Measurements from ENCODE around the gene PATJ.
"Not testable (repeated sequence)": the region's sequence is repeated elsewhere in the genome, so short reads cannot be mapped to it uniquely, and the experiment has no call there.

The PATJ gene

DNA sequence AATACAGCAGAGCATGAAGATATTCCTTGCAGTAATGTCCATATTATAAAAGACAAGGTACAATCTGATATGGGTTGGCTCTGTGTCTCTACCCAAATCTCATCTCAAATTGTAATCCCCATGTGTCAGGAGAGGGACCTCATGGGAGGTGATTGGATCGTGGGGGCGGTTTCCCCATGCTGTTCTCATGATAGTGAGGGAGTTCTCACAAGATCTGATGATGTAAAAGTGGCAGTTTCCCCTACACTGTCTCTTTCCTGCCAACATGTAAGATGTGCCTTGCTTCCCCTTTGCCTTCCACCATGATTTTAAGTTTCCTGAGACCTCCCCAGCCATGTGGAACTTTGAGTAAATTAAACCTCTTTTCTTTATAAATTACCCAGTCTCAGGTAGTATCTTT is 152.0 kb downstream of the PATJ start:
- not testable (repeated sequence) for DNase-seq

DNA sequence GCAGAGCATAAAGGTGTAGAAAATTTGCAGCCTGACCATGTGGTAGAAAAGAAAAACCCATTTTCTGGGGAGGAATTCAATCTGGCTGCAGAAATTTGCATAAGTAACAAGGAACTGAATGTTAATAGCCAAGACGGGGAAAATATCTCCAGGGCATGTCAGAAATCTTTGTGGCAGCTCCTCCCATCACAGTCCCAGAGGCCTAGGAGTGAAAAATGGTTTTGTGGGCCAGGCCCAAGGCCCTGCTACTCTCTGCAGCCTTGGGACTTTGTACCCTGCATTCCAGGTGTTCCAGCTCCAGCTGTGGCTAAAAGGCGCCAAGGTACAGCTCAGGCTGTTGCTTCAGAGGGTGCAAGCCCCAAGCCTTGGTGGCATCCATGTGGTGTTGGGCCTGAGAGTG is 152.9 kb downstream of the PATJ start:
- no peak for DNase-seq

DNA sequence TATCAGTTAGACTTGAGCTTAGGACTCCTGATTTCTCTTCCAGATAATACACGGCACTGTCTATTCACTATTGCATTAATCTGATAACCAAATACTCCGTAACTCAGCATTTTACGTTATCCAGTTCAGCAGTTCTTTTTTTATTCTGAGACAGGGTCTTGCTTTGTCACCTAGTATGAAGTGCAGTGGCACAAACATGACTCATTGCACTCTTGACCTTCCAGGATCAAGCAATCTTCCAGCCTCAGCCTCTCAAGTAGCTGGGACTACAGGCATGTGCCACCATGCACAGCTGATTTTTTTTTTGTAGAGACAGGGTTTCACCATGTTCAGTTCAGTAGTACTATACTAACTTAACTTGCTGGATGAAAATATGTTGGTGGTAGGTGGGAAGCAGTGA is 156.4 kb downstream of the PATJ start:
- DNase-seq, result no peak

DNA sequence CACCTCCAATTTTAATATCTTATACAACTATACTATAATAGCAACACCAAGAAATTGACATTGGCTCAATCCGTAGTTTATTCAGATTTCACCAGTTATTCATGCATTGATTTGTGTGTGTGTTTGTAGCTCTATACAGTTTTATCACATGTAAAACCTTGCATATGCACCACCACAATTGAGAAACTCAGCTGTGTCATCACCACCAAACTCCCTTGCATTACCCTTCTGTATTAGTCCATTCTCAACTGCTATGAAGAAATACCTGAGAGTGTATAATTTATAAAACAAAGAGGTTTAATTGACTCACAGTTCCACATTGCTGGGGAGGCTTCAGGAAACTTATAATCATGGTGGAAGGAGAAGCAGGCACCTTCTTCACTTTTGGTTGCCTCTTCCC is 162.1 kb downstream of the PATJ start:
- no peak for DNase-seq

DNA sequence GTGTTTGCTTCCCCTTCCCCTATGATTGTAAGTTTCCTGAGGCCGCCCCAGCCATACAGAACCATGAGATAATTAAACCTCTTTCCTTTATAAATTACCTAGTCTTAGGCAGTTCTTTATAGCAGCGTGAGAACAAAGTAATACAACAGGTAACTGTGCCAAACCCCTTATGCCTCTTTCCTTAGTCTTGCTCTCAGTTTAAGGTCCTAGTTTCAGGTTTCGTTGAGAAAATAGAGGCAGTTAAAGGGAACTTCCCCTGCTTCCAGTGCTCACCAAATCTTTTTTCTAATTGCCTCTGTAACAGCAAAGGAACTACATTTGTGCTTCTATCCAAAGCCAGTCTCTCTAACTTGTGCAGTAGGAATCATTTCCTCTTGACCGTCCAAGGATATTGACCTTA is 164.8 kb downstream of the PATJ start:
- DNase-seq, result no peak

DNA sequence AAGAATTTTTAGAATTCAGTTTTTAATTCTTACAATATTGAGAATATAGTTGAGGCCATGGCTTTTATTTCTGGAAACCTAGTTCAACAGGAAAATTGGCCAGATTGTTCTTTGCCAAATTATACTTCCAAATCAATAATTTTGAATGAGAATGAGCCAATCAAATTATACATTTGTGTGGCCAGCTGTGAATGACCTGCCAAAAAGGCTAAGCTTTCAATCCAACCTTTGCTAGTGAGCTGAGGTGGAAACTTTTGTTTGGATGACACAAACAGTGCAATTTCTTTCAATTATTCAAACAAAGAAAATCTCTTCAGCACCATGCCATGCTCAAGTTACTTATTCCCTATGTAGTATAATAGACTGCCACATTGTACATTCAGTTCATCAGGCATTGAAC is 167.8 kb downstream of the PATJ start:
- no peak for DNase-seq

DNA sequence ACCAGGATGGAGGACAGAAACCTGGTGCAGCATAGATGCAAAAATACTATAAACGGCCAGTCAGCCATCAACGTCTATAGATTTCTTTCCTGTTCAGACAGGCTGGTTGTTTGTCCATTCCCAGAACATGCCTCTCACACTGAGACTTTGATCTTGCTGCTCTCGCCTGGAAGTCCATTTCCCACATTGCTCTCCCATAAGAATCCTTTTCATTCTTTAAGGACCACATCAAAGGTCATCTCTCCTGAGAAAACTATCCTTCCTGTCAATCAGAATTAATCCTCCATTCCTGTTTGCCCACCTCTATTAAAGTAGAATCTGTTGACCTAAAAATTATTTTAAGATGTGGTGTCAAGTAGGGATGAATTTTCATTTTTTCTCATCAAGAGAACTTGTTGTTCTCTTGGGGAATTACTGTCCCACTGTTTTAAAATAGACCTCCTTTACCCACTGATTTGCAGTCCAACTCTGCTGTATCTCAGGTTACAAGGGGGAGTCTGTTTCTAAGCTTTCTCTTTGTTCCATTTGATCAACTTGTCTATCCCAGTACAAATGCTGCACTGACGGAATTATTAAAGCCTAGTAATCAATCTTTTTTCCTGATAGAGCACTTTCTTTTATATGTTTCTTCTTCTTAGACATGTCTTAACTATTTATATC is 172.7 kb downstream of the PATJ start:
- no peak for DNase-seq

DNA sequence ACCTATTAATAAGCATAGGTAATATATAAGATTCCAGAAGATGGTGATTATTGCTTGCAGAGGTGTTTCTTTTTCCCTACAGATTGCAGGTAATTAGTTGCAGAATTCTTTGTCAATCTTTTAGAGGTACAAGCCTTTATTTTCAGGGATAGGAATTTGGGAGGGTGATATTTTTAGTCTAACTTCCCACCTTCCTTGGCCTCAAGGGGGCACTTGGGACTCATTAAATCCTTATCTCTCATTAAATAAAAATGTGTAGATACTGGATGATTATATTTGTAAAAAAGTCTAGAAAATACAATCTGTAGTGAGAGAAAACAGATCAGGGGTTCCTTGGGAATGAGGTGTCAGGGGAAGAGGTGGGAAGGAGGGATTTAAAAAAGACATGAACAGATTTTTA is 179.2 kb downstream of the PATJ start:
- no peak for DNase-seq

DNA sequence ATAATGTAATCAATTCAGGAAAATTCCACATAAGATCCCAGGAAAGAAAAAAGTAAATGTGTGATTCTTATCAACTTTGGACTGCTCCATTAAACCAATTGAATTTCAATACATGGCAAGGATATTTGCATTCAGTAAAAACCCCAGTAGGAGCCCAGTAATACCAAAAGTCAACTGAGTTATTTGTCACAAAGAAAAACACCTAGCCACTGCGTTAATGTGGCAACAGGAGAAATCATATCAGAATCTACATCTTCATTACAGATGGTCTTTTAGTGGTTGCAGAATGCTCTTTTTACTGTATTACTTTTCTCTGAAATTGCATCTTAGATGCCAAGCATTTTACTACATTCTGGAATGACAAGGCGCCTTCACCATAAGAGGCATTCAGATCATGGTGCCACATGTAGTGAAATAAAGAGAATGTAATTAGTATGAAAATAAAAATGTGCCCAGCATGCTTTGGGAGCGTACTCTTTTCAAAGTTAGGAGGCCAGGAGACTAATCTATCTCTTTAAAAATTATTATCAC is 180.7 kb downstream of the PATJ start:
- DNase-seq, result no peak

DNA sequence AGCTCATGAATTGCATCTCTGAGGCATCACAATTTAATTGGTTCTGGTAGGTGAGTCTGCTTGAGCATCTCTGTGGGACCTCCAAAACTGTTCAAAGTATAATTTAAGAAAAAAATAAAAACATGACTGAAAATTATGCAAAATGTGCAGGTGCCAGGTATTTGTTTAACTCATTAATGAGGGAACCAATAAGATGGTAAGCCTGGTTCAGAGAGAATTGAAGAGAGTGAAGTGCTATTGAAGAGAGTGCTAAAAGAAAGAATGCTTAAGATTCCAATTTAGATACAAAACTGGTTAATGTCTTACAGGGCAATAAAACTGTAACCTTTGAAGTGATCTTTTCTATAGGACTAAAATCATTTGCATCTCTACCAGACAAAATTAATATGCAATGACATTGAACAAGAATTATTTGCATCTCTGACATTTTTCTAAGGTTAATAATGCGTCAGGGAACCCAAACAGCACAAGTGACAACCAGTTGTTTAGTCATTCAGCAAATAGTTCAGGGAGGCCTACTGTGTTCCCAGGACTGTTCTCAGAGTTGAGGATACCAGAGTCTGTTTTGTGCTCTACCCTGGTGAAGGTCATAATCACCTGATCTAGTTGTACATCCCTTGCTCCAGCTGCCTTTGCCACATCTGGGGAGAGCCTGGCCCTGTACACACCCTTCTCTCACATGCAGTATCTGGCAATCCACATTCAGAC is 183.5 kb downstream of the PATJ start:
- no peak for DNase-seq

DNA sequence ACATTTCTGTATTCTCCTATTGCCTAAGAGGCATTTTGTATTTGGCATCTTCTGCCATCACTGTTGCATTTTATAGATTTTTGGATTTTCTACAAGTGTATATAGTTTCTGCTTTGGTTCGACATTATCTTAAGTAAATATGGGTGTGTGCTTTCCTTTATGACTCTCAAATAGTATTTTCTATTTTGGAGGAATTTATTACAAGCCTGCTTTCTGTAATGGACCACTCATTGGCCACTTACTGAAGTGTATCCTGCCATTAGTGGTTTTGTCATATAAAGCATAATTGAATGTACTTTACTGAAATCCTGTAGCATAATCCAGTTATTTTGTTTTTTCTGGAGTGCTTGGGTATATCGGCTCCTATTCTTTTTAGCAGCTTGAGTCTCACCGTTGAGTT is 184.3 kb downstream of the PATJ start:
- no peak for DNase-seq

DNA sequence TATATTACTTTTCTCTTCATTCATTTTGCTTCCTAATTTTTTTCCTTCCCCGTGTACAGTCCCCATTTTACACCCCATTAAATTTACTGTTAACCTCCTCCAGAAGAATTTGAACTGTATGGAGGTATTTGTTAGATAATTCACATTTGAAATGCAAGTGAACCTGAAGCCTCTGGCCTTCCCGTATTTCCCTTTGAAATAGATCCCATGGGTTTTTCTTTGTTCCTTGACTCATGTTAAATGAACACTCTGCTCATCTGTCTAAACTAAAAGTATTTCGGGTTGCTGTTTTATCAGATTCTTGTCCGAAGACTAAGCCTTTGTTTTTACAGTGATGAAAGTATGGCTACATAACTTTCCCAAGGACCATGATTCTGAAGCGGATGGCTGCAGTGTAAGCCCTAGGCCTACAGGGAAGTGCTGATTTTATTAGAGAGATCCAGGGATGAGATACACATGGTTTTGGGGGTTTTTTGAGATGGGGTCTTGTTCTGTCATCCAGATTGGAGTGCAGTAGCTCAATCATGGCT is 187.9 kb downstream of the PATJ start:
- no peak for DNase-seq

DNA sequence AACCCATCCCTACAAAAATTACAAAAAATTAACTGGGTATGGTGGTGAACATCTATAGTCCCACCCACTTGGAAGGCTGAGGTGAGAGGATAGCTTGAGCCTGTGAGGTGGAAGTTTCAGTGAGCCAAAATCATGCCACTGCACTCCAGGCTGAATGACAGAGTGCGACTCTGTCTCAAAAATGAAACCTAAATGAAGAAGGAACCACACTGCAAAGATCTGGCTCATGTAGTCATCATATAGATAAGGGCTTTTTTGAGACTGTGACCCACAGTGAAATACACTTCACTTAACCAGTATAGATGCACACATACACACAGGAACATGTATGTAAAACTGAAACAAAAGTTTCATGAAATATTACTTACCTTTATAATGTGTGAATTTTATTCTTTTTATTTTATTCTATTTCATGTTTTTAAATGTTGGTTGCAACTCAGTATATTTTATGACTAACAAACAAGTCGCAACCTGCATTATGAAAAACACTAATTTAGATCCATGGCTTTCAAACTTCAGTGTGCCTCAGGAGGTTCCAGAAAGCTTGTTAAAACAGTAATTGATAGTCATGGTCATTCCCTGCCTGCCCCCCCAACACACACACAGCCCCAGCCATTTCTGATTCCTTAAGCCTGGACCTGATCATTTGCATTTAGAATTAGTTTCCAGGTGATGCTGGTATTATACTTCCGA is 189.5 kb downstream of the PATJ start:
- DNase-seq, result no peak

DNA sequence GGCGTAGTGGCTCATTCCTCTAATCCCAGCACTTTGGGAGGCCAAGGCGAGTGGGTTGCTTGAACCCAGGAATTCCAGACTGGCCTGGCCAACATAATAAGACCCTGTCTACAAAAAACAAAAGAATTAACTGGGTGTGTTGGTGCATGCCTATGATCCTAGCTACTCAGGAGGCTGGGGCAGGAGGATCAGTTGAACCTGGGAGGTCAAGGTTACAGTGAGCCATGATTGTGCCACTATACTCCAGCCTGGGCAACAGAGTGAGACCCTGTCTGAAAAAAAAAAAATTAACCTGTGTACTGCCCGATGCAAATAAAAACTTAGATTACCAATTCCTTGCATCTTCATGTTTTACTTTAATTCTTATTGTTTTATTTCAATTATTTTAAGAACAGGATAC is 193.2 kb downstream of the PATJ start:
- no peak for DNase-seq

DNA sequence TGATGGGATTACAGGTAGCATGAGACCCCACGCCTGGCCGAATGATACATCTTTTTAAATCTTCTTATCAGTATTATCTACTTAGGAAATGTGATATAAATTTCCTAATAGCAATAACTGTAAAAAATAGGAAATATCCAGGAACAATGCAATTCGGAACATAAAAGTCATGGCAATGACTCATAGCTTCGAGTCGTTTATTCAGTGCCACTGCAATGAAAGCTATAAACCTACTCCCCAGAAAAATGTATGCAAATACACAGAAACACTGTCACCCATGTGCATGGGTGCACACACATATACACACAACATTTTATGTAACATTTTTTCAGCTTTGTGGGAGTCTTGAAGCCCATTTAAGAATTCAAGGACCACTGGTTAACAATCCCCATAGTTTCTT is 194.6 kb downstream of the PATJ start:
- DNase-seq, result no peak

DNA sequence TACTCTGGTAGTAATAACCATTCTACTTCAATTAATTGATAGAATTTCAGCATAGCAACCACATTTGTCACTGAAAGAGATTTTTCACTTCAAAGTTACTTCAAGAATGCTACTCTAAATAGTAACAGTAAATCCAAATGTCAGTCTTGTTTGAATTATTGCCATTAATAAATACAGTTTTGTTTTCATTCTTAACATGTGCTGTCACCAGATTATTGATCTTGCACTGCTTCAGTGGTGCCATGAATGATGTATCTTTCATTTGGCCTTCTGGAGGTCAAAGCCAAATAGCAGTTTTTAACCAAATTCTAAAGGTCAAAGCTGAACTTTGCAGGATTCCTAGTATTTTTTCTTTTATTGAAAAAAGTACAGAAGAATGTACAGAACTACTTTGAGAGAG is 199.5 kb downstream of the PATJ start:
- no peak for DNase-seq

DNA sequence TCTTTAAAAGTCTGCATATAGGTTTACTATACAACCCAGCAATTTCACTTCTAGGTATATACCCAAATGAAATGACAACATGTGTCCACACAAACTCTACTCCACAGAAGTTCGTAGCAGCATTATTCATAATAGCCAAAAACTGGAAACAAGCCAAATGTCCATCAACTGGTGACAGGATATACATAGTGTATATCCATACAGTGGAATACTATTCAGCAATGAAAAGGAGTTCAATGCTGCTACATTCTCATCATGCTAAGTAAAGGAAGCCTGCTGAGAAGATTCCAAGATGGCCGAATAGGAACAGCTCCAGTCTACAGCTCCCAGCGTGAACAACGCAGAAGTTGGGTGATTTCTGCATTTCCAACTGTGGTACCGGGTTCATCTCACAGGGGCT is 200.6 kb downstream of the PATJ start:
- no peak for DNase-seq

DNA sequence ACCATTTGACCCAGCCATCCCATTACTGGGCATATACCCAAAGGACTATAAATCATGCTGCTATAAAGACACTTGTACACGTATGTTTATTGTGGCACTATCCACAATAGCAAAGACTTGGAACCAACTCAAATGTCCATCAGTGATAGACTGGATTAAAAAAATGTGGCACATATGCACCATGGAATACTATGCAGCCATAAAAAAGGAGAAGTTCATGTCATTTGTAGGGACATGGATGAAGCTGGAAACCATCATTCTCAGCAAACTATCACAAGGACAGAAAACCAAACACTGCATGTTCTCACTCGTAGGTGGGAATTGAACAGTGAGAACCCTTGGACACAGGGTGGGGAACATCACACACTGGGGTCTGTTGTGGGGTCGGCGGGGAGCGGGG is 206.4 kb downstream of the PATJ start:
- DNase-seq, result not testable (repeated sequence)

DNA sequence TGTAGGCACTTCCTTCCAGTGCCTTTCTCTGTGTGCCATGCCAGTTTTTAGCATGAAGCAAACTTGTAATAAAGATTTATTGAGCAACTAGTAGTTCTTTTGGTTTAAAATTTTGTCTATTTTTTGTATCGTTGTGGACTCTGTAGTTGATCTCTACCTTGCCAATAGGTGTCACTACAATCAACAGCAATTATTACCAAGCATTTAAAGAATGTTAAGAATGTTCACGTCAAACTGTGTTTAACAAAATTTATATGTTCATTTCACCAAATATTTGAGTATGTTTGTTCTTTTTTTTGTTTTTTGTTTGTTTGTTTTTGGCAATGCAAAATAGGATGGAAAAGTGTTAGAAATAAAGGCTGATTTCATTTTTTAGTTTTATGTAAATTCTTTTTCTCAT is 208.1 kb downstream of the PATJ start:
- no peak for DNase-seq

DNA sequence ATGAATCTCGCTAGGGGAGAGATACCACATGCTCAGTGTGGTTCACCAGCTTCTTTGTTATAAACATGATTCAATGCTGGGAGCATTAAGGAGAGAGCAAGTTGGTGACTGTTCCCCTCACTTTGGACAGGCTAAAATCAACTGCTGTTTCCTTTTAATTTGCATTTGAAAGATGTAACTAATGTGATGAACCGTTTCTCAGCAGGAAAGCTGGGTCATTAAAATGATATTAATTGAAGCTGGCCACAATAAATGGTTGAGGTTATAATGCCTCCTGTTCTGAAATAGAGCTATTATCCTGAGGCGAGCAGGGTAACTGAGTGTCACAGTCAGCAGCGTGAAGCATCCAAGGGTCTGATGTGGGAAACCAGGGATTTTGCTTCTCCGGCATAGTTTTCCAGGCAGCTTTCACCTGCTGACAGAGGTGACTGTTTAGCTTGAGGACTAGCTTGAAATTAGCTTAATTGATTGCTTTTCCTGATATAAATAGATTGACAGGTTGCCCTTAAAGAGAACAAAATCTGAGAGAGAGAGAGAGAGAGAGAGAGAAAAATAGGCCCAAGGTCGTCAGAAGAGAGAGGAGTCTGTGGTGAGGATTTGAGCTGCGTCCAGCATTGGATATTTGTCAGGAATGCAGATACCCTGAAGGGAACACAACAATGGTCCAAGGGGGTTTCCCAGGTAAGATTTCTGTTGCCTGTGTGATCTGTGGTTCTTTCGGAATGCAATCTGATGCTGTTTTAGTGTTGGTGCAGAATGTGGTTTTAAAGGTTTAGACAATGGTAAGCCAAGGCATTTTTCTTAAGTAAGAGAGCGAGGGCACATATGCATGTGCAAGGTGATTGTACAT is 209.7 kb downstream of the PATJ start:
- DNase-seq, result no peak

DNA sequence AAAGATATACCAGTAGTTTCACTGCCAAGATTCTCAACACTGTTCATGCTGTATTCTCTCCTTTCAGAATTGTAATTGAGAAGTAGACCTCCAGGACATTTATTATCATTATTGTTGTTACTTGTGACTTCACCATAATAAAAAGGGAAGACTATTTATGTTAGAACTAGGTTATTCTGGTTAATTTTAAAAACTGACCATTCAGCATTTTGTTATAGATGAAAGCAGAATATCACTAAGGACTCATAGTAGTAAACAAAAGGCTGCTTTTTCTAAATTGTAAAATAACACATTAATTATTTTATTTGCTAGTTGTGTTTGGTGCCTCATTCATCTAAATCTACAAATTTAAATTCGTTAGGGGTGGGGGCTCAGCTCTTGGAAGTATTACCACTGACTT is 210.4 kb downstream of the PATJ start:
- DNase-seq, result no peak

DNA sequence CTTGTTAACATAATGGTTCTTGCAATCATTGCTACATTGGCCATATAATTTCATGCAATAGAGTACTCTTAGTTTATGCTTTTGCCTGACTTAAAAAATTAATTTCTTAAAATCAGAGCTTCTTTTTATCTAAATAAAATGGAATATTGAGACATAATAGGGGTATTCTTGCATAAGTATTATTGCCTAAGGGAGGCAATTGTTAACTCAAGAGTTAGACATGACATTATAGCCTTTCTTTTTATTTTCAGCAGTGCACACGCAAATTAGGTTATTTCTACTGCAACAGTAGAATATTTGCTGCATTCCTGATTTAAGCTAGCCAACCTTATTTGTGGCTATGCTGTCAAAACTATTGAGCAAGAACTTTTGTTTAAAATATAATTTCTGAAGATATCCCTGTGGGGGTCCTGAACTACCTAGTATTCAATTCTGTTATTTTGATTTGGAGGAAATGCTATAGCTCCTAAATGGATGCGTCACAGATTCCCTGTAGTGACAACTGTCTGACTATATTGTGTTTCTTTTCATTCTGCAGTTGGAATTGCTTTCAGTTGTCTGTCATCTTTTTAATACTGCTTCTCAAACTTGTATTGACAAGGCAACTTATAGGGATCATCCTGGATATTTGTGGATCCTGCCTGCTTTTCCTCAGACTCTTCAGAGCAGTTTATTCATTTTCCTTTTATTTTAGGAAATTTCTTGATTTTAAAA is 211.0 kb downstream of the PATJ start:
- DNase-seq, result no peak
